ENCODE results near the gene CFC1. TPM values are rescaled to one million over a fixed set of nuclear protein-coding genes. Genes with fewer than 3 reads are reported as not detected.
"Not testable (repeated sequence)": the region's sequence is repeated elsewhere in the genome, so short reads cannot be mapped to it uniquely, and the experiment has no call there.

Gene CFC1
- total RNA-seq, 2 donors from 2014 or later: 16.1 to 24.7 TPM

GRCh38 chr2:130597994-130598393 lies 1.4 kb downstream of the CFC1 start:
- peak; percentile 21 for ATAC-seq
- H3K4me3 ChIP-seq; H3K36me3 ChIP-seq (replicated peaks in 1 of 2; ENCODE audit: insufficient read depth in 1 of 2, low read depth in 2 of 2); H3K4me1 ChIP-seq; H3K27ac ChIP-seq; H3K27me3 ChIP-seq; DNase-seq; intact Hi-C loops (cut with DNase I); H3K9me3 ChIP-seq: not testable (repeated sequence)
- no CpG with 5 or more reads among the region's 22 CpGs for WGBS, 2 donors

GRCh38 chr2:130596757-130597156 lies 2.6 kb downstream of the CFC1 start:
- WGBS, 2 donors: 80% methylated on average over 2 of the region's 6 CpGs; no CpG with 5 or more reads in 1 of the 2 donors
- intact Hi-C loops (cut with DNase I); H3K36me3 ChIP-seq (replicated peaks in 1 of 2; ENCODE audit: insufficient read depth in 1 of 2, low read depth in 2 of 2); H3K27ac ChIP-seq; H3K9me3 ChIP-seq; ATAC-seq; H3K27me3 ChIP-seq; H3K4me3 ChIP-seq; H3K4me1 ChIP-seq; DNase-seq: not testable (repeated sequence)

DNA sequence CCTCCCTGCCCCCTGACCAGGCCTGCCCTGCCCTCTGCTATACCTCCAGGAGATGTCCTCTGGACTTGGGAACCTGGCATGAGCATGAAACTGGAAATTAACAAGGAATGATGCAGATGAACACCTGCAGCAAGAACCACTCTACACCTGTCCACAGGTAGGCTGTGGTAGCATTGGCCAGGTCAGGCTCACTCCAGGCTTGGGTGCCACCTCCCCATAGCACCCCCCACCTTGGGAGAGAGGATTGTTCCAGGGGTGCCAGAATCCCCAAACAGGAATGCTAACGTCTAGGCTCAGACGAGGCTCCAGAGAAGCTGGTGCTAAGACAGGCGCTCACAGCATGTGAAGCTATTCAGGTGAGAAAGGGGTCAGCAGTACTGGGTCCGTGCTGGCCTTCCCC lies 5.4 kb downstream of the CFC1 start:
- H3K27ac ChIP-seq; H3K27me3 ChIP-seq; H3K4me1 ChIP-seq; H3K36me3 ChIP-seq (replicated peaks in 1 of 2; ENCODE audit: insufficient read depth in 1 of 2, low read depth in 2 of 2); intact Hi-C loops (cut with DNase I); H3K4me3 ChIP-seq; DNase-seq; H3K9me3 ChIP-seq; ATAC-seq: not testable (repeated sequence)
- WGBS, 2 donors: 20 to 65% methylated on average over 1 to 2 of the region's 4 CpGs

GRCh38 chr2:130592791-130593414 lies 6.5 kb downstream of the CFC1 start:
- H3K27ac ChIP-seq; H3K27me3 ChIP-seq; DNase-seq; H3K4me3 ChIP-seq; ATAC-seq; H3K36me3 ChIP-seq (replicated peaks in 1 of 2; ENCODE audit: insufficient read depth in 1 of 2, low read depth in 2 of 2); H3K4me1 ChIP-seq; intact Hi-C loops (cut with DNase I); H3K9me3 ChIP-seq: not testable (repeated sequence)
- WGBS, 2 donors: 42 to 50% methylated on average over 8 to 9 of the region's 40 CpGs

- H3K4me1 ChIP-seq; H3K36me3 ChIP-seq (replicated peaks in 1 of 2; ENCODE audit: insufficient read depth in 1 of 2, low read depth in 2 of 2); H3K27ac ChIP-seq; intact Hi-C loops (cut with DNase I); H3K27me3 ChIP-seq; H3K9me3 ChIP-seq; DNase-seq; H3K4me3 ChIP-seq; ATAC-seq: not testable (repeated sequence)
- WGBS, 2 donors: 20 to 32% methylated on average over 7 of the region's 7 CpGs
Measured at GRCh38 chr2:130590842-130591359, 8.5 kb downstream of the CFC1 start.

- intact Hi-C loops (cut with DNase I); ATAC-seq; H3K4me1 ChIP-seq; DNase-seq; H3K27me3 ChIP-seq; H3K4me3 ChIP-seq; H3K27ac ChIP-seq; H3K9me3 ChIP-seq; H3K36me3 ChIP-seq (replicated peaks in 1 of 2; ENCODE audit: insufficient read depth in 1 of 2, low read depth in 2 of 2): not testable (repeated sequence)
- 30 to 34% methylated on average over 3 to 5 of the region's 8 CpGs for WGBS, 2 donors
Measured at GRCh38 chr2:130590170-130590841, 9.1 kb downstream of the CFC1 start.

GRCh38 chr2:130588688-130589458 lies 10.5 kb downstream of the CFC1 start:
- H3K9me3 ChIP-seq; ATAC-seq; H3K4me3 ChIP-seq; H3K36me3 ChIP-seq (replicated peaks in 1 of 2; ENCODE audit: insufficient read depth in 1 of 2, low read depth in 2 of 2); H3K4me1 ChIP-seq; H3K27me3 ChIP-seq; H3K27ac ChIP-seq; DNase-seq; intact Hi-C loops (cut with DNase I): not testable (repeated sequence)
- no CpG with 5 or more reads among the region's 11 CpGs for WGBS, 2 donors

GRCh38 chr2:130584726-130585125 lies 14.6 kb downstream of the CFC1 start:
- H3K4me1 ChIP-seq; DNase-seq; H3K27me3 ChIP-seq; ATAC-seq; intact Hi-C loops (cut with DNase I); H3K27ac ChIP-seq; H3K4me3 ChIP-seq; H3K9me3 ChIP-seq; H3K36me3 ChIP-seq (replicated peaks in 1 of 2; ENCODE audit: insufficient read depth in 1 of 2, low read depth in 2 of 2): not testable (repeated sequence)
- 100% methylated on average over 3 of the region's 4 CpGs; no CpG with 5 or more reads in 1 of the 2 donors for WGBS, 2 donors

DNA sequence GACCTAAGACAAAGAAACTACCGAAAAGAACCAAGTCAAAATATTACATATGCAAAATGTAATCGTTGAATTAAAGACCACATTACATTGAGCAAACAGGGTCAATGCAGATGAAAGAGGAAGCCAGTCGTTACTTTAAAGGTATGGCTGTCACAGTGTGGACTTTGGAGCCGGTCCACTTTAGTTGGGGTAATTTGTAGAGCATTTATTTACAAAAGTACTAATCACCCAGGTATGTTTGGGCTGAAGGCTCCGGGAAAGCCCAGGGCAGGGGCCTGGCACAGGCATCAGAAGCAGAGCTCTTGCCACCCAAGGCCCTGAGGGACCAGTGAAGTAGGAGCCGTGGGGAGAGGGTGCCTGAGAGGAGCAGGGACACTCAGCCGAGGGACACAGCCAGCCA lies 15.8 kb downstream of the CFC1 start:
- peak in 1 of 4 donors; percentile 25 for DNase-seq
- H3K36me3 ChIP-seq (replicated peaks in 1 of 2; ENCODE audit: insufficient read depth in 1 of 2, low read depth in 2 of 2); ATAC-seq; H3K4me1 ChIP-seq; H3K9me3 ChIP-seq; H3K27ac ChIP-seq; intact Hi-C loops (cut with DNase I); H3K4me3 ChIP-seq; H3K27me3 ChIP-seq: not testable (repeated sequence)
- whole genome bisulfite sequencing, 2 donors: 26 to 54% methylated on average over 2 to 5 of the region's 7 CpGs

DNA sequence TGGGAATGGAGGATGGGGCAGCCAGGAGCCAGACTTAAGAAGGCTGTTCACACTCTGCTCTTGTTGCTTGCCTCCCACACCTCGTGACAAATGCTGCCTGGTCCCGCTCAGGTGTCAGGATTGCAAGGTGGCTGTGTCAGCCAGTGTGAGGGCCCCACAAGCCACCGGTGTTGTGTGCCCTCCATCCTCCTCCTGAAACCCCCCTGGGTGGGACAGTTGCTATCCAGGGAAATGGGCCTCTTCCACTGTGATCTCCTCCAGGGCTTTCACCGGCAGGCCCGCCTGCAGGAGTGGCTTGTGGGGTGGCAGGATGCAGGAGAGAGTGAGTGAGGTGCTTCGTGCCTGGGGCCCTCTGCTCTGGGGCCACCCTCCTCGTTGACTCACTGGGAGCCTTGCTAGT lies 16.4 kb downstream of the CFC1 start:
- intact Hi-C loops (cut with DNase I); H3K4me1 ChIP-seq; H3K36me3 ChIP-seq (replicated peaks in 1 of 2; ENCODE audit: insufficient read depth in 1 of 2, low read depth in 2 of 2); ATAC-seq; DNase-seq; H3K27me3 ChIP-seq; H3K27ac ChIP-seq; H3K9me3 ChIP-seq; H3K4me3 ChIP-seq: not testable (repeated sequence)
- no CpG with 5 or more reads among the region's 7 CpGs for WGBS, 2 donors

DNA sequence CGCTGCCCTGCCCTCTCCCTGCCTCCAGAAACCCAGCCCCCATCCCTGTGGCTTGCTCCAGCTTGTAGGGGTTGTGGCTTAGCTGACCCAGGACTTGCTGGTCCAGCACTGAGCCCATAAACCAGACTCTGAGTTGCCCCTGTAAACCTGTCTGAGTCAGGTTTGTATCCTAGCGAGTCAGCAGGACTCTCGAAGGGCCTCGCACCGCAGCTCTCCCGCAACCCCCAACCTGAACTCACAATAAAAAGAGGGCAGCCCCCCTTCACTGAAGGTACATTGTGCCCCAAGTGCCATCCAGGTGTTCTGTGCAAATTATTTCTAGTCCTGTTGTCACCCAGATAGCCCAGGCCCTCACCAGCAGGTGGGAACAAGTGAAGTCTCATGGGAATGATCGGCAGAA lies 17.9 kb downstream of the CFC1 start:
- not testable (repeated sequence) for DNase-seq, ATAC-seq

More for the DNA sequence above, 17.9 kb downstream of the CFC1 start:
- intact Hi-C loops (cut with DNase I); H3K27ac ChIP-seq; H3K27me3 ChIP-seq; H3K4me3 ChIP-seq; H3K4me1 ChIP-seq; H3K9me3 ChIP-seq; H3K36me3 ChIP-seq (replicated peaks in 1 of 2; ENCODE audit: insufficient read depth in 1 of 2, low read depth in 2 of 2): not testable (repeated sequence)
- WGBS, 2 donors: no CpG with 5 or more reads among the region's 7 CpGs

Measured in body of pancreas (tissue), 4 donors.